Myocyte (in vitro differentiated cells): ENCODE measurements around the gene CNIH3. TPM values are rescaled to one million over a fixed set of nuclear protein-coding genes. Genes with fewer than 3 reads are reported as not detected.

Source experiments
- DNase-seq: peaks from one replicate; pipeline ENCODE4 v3.0.0-alpha.2; 2012; ENCODE audit warnings: low read depth
- total RNA-seq: library from RNA; depleted of rRNA; stranded (reverse); fragments of >200 nt; gene quantifications from 2 replicates; pipeline ENCODE4 v1.2.3, GENCODE V29; 2014

CNIH3 gene
- total RNA-seq, 1 donor from 2014 or later: 6.3 TPM

- DNase-seq: no peak
Measured at GRCh38 chr1:224640587-224640986, 24.5 kb downstream of the CNIH3 start.

DNA sequence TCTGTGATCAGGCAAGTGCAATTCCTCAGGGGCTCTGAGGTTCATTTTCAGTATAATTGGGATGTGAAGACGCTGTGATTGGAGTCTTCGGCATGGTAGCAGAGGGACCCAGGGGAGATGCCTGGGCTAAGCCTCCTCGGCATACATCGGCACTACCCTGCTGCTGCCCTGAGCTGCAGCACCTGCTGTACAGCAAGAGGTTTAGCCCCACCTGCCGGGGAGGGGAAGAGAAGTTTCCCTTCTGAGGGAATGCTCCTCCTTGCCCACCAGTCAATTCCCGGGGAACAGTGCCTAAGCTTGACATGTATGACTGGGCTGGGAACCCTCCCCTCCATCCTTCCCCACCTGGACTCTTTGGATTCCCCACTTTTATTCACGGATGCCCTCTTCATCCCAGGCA lies 24.9 kb downstream of the CNIH3 start:
- no peak for DNase-seq

DNA sequence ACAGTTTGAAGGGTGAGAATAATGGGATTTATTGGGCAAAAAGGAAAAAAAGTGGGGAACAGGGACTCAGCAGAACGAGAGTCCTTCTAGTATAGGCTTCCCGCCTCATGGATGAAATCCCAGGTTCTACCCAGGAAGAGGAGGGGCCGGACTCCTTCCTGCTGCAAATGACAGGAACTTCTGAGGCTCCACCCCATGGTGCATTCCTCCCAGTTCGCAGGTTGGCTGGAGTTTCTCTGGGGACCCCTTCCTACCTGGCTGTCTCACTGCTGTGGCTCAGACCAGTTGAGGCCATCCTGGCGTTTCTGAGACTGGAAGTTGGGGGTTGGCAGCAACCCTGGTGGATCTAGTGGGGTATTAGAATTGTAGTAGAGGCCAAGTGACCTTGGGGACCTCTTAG lies 27.5 kb downstream of the CNIH3 start:
- no peak for DNase-seq

GRCh38 chr1:224644553-224645154 lies 28.5 kb downstream of the CNIH3 start:
- DNase-seq: peak; percentile 69

DNA sequence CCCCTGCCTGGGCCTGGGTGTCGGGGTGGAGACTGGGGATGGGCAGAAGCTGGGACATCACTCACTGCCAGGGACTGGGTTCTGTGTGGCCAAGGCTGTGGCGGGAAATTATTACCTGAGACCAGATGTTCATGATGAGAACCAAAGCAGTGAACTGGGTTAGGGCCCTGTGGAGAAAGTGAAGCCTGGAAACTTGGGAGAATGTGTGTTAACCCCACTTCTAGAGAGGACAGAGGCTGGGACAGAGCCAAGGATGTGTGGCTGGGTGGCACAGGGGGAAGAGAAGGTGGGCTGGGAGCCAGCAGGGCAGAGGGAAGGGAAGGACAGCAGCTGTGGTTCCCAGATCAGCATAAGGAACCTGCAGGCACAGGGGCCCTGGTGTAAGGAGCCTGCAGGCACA lies 31.3 kb downstream of the CNIH3 start:
- DNase-seq: peak; percentile 43

- no peak for DNase-seq
Measured at GRCh38 chr1:224650290-224650689, 34.2 kb downstream of the CNIH3 start.

- DNase-seq: no peak
Measured at GRCh38 chr1:224651188-224651587, 35.1 kb downstream of the CNIH3 start.

DNA sequence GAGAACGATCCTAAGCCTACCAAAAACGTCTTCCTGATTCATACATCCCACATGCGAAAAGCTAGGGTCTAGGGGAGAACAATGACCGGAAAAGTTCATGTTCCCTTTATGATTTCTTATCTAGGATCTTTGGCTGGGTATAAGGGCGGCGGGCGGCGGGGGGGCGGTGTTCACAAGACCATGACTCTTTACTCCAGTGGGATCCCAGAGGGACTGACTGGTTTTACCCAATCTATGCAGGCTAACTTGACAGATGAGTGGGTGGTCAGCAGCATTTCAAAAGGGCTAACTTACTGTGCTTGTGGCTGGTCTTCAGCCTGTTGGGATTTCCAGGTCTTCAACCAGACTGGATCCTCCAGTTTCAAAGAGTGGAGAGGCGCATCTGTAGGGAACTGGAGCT lies 40.3 kb downstream of the CNIH3 start:
- no peak for DNase-seq

GRCh38 chr1:224660074-224660473 lies 44.0 kb downstream of the CNIH3 start:
- no peak for DNase-seq

GRCh38 chr1:224662870-224663269 lies 46.8 kb downstream of the CNIH3 start:
- DNase-seq: no peak

DNA sequence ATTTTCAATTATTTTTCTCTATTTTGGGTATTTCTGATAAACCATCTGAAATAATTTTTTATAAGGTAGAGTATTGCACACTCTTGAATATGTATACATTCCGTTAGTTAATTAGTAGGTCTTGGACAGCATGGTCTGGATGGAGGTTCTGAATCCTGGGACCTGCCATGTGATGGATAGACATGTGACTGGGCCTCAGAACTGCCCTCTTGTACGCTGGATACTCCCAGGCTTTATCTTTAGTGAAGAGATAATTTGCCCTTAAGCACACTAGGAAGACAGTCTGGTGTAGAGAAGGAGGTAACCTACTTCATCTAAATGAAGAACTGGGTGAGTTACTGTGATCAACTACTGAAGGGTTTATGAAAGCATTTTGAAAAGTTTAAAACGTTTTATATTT lies 48.9 kb downstream of the CNIH3 start:
- DNase-seq: no peak

GRCh38 chr1:224666078-224666477 lies 50.0 kb downstream of the CNIH3 start:
- DNase-seq: no peak

- no peak for DNase-seq
Measured at GRCh38 chr1:224666913-224667312, 50.8 kb downstream of the CNIH3 start.

DNA sequence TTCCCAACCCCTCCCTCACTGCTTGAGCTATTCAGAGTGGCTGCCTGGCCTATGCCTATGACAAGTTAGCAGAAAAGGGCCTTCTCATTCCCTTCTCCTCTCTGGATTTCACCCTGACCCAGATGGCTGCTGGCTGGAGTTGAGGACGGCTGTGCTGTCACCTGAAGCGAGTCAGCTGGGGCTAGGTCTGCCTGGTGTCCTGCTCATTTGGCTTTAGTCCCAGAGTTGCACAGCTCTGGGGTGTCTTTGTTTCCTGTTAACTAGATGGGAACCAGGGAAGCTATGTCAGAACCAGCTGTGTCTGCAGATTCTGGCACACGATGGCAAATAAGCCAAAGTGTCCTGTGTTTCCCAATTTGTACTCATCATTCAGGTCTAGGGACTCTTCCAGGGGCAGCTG lies 52.9 kb downstream of the CNIH3 start:
- peak; percentile 53 for DNase-seq

- DNase-seq: no peak
Measured at GRCh38 chr1:224669403-224669802, 53.3 kb downstream of the CNIH3 start.

GRCh38 chr1:224670506-224670905 lies 54.4 kb downstream of the CNIH3 start:
- DNase-seq: peak; percentile 34

GRCh38 chr1:224671076-224671475 lies 55.0 kb downstream of the CNIH3 start:
- no peak for DNase-seq

- DNase-seq: peak; percentile 86
Measured at GRCh38 chr1:224673141-224673540, 57.0 kb downstream of the CNIH3 start.

DNA sequence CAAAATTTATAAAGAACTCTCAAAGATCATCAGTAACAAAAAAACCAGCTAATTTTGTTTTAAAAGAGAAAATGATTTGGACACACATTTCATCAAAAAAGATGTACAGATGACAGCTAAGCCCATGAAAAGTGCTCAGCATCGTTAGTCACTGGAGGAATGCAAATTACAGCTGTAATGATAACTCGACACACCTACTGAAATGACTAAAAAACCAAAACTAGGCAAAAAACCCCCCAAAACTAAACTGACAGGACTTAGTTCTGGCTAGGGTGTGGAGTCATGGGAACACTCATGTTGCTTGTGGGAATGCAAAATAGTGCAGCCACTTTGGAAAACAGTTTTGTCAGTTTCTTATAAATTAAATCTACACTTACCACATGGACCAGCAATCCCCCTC lies 59.5 kb downstream of the CNIH3 start:
- DNase-seq: no peak

- no peak for DNase-seq
Measured at GRCh38 chr1:224676551-224676950, 60.4 kb downstream of the CNIH3 start.

DNA sequence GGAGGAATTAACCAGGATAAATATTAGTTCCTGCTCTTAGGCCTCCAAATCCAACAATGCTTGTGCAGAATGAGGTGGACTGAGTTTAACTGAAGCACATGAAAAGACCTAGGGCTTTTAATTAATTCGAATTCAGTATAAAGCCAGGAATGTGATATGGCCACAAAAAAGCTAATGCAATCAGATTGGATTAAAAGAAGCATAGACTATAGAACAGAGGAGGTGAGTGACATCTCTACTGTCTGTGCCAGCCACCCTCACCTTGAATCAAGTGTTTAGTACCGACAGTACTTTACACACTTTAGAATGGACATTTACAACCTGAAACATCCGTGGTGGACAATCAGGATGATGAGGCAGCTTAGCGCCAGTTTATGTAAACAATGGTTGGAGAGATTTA lies 62.1 kb downstream of the CNIH3 start:
- DNase-seq: no peak

GRCh38 chr1:224679606-224680005 lies 63.5 kb downstream of the CNIH3 start:
- no peak for DNase-seq

DNA sequence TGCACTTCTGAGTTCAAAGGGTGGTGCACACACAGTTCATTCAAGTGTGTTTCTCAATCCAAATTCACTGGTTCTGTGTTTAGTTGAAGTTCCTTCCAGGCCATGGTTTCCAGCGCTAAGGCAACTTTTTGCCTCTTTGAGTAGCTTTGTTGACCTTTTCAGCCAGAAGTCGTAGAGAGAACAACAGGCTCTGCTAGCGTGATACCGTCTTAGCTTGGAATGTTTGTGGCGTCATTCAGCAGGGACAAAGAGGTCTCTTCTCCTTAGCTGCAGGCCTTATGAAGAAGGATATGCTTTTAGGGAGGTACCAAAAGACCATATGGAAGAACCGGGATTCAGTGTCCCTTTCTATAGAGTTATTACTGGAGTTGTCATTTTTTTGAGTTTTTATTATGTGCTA lies 65.7 kb downstream of the CNIH3 start:
- DNase-seq: no peak

DNA sequence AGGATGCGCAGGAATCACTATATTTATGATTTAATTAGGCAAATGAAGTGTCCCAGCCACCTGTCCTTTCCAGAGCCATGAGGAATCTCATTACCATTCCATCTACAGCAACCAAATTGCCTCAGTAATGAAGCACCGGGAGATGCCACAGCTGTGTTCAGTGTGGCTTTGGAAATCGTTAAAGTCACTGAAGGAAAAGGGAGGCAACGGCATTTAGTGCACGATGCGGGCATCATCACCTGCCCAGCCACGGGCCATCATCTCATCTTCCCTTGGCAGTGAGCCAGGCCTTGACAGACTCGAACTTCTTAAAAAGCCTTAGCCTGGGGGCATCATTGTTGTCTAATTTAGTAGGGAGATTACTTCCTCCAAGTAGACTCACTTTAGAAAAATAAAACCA lies 67.8 kb downstream of the CNIH3 start:
- DNase-seq: peak; percentile 35
